B cell (primary cell): ENCODE results near the gene RGSL1. TPM values are rescaled to one million over a fixed set of nuclear protein-coding genes. Genes with fewer than 3 reads are reported as not detected.

Experiments
- ATAC-seq: fragments of 200-7000 bp; cut with Tn5 transposase; one replicate; pipeline ENCODE4 v1.10.0; 2021; ENCODE audit warnings: low read depth, mild to moderate bottlenecking, moderate number of reproducible peaks, moderate library complexity
- CTCF ChIA-PET: fragments of 350-600 bp; sonication (Branson Sonifier 250); formaldehyde crosslinking; loops from one replicate; lab custom pipeline; 2021; ENCODE audit warnings: antibody characterized with exemption, inconsistent platforms; lab: Charles Lee
- POLR2A ChIA-PET: fragments of 350-600 bp; sonication (Branson Sonifier 250); formaldehyde crosslinking; loops from one replicate; lab custom pipeline; 2021; ENCODE audit warnings: antibody characterized with exemption; lab: Charles Lee
- DNase-seq: peaks from one replicate; pipeline ENCODE4 v3.0.0; 2013
- H2AFZ ChIP-seq: 2 replicates; pipeline ENCODE4 v1.6.1; 2012; ENCODE audit warnings: mild to moderate bottlenecking, low read depth, low read length; ENCODE audit not compliant: insufficient read depth, poor library complexity, severe bottlenecking
- H3K27ac ChIP-seq, 2 donors: 1 replicate in 1 of 2; 2 replicates in 1 of 2; pipeline ENCODE4 v1.5.1; 2012 to 2013; ENCODE audit warnings: low read length in 2 of 2, mild to moderate bottlenecking in 2 of 2, moderate library complexity in 1 of 2
- H3K27me3 ChIP-seq, 4 experiments: fragments of 200-600 bp in 1 of 4; sonication (generic) in 1 of 4; replicated peaks in 1 of 4; 1 replicate in 2 of 4; 2 replicates in 2 of 4; pipeline versions ENCODE4 v1.6.1 to v1.7.0; 2013 to 2016; ENCODE audit warnings: low read length in 3 of 4, mild to moderate bottlenecking in 2 of 4, mixed read lengths in 1 of 4, moderate library complexity in 1 of 4; ENCODE audit not compliant: insufficient read depth in 4 of 4, control insufficient read depth in 3 of 4; ENCODE audit errors: control extremely low read depth in 1 of 4
- H3K36me3 ChIP-seq, 2 experiments: replicated peaks in 1 of 2; 1 replicate in 1 of 2; 2 replicates in 1 of 2; pipeline versions ENCODE4 v1.6.1 to v1.7.1; 2013; ENCODE audit warnings: low read length in 1 of 2; ENCODE audit not compliant: insufficient read depth in 2 of 2, control insufficient read depth in 1 of 2; ENCODE audit errors: control extremely low read depth in 1 of 2, extremely low read depth in 1 of 2
- H3K4me1 ChIP-seq, 2 donors: fragments of 200-600 bp in 1 of 2; sonication (generic) in 1 of 2; 1 replicate in 1 of 2; 2 replicates in 1 of 2; pipeline versions ENCODE4 v1.5.1 to v1.6.1; 2013 to 2017; ENCODE audit warnings: low read length in 2 of 2; ENCODE audit not compliant: control insufficient read depth in 2 of 2, insufficient read depth in 2 of 2
- H3K4me2 ChIP-seq: replicated peaks from 2 replicates; pipeline ENCODE3; 2012; ENCODE audit warnings: mild to moderate bottlenecking, low read depth, low read length; ENCODE audit not compliant: poor library complexity, severe bottlenecking
- H3K4me3 ChIP-seq, 5 experiments: fragments of 200-600 bp in 1 of 5; sonication (generic) in 1 of 5; 1 replicate in 3 of 5; 2 replicates in 2 of 5; pipeline versions ENCODE4 v1.5.1 to v1.7.0; 2011 to 2016; ENCODE audit warnings: low read length in 4 of 5, mild to moderate bottlenecking in 4 of 5, low read depth in 2 of 5, control low read depth in 1 of 5, moderate library complexity in 1 of 5; ENCODE audit not compliant: insufficient read depth in 1 of 5; ENCODE audit errors: control extremely low read depth in 1 of 5, extremely low read depth in 1 of 5
- H3K79me2 ChIP-seq: fragments of 200-600 bp; sonication (generic); one replicate; pipeline ENCODE4 v1.6.0; 2016; ENCODE audit warnings: low read length; ENCODE audit not compliant: control insufficient read depth, insufficient read depth
- H3K9ac ChIP-seq: fragments of 200-600 bp; sonication (generic); 2 replicates; pipeline ENCODE4 v1.6.1; 2017; ENCODE audit warnings: mild to moderate bottlenecking, low read length, moderate library complexity
- H3K9me3 ChIP-seq, 3 donors: one replicate each; pipeline versions ENCODE4 v1.6.1 to v1.7.1; 2013; ENCODE audit warnings: low read length in 2 of 3; ENCODE audit not compliant: control insufficient read depth in 2 of 3, insufficient read depth in 1 of 3; ENCODE audit errors: control extremely low read depth in 1 of 3
- H4K20me1 ChIP-seq: 2 replicates; pipeline ENCODE4 v1.6.0; 2012; ENCODE audit warnings: mild to moderate bottlenecking, low read length; ENCODE audit not compliant: insufficient read depth, control insufficient read depth, poor library complexity, severe bottlenecking
- H3K27ac Mint-ChIP-seq: one replicate; pipeline ENCODE4 v1.8.0; 2021; ENCODE audit warnings: mixed read lengths
- H3K27me3 Mint-ChIP-seq: one replicate; pipeline ENCODE4 v1.8.0; 2021; ENCODE audit warnings: mixed read lengths
- H3K4me1 Mint-ChIP-seq: one replicate; pipeline ENCODE4 v1.8.0; 2021; ENCODE audit warnings: mixed read lengths
- H3K4me3 Mint-ChIP-seq: one replicate; pipeline ENCODE4 v1.8.0; 2021; ENCODE audit warnings: mixed read lengths
- H3K9me3 Mint-ChIP-seq: one replicate; pipeline ENCODE4 v1.8.0; 2022; ENCODE audit warnings: mixed read lengths; ENCODE audit not compliant: insufficient read depth
- CTCF ChIP-seq: fragments of 200-600 bp; IDR thresholded peaks from one replicate; pipeline ENCODE4 v1.8.0; 2022; ENCODE audit warnings: antibody characterized with exemption, mild to moderate bottlenecking
- EZH2 ChIP-seq: IDR thresholded peaks from 2 replicates; pipeline ENCODE4 v1.6.1; 2012; ENCODE audit warnings: borderline replicate concordance, low read depth, mild to moderate bottlenecking, moderate library complexity, low read length; ENCODE audit not compliant: insufficient read depth, poor library complexity, severe bottlenecking
- WGBS: methylation state at CpG from one replicate; pipeline ENCODE4 v1.1.5; 2013; ENCODE audit warnings: missing lambda C conversion rate; ENCODE audit not compliant: insufficient coverage; 5-methylcytosine and 5-hydroxymethylcytosine counted together
- intact Hi-C: fragments of 100-400 bp; cut with micrococcal nuclease; formaldehyde crosslinking; loops from one replicate; pipeline ENCODE4 v1.10.0; 2022
- polyA plus RNA-seq: library from polyadenylated mRNA; depleted of rRNA; stranded (reverse); fragments of >200 nt; gene quantifications from 2 replicates; pipeline ENCODE4 v1.2.3, GENCODE V29; 2012
- total RNA-seq, 2 donors: library from RNA; stranded (reverse); fragments of 120-200 nt in 1 of 2; gene quantifications; 1 replicate in 1 of 2; 2 replicates in 1 of 2; pipeline versions ENCODE4 v1.2.3 to v1.2.4, GENCODE V29; 2013 to 2022

The RGSL1 gene
- total and polyA plus RNA-seq, 2 donors (not counting 1 experiment from before 2014, with no cell fraction given) = not detected

- Histone ChIP-seq H3K4me3 (peak within 1 kb of the TSS in 4 of 5 experiments; percentile 47 to 67 (median 59)), H3K9ac (peak within 1 kb of the TSS; percentile 70), H3K79me2 (no peaks in the 10 kb centered on the region), H2AFZ (peak within 1 kb of the TSS; percentile 80), H3K27me3 (peaks cover 0 to 7% (median 0%) of the 10 kb centered on the region in 4 experiments), H3K4me1 (peaks cover 26 to 29% of the 10 kb centered on the region in 2 donors), H4K20me1 (no peaks in the 10 kb centered on the region), H3K36me3 (no peaks in the 10 kb centered on the region), H3K4me2 (peak within 1 kb of the TSS; percentile 94), H3K27ac (no peak within 1 kb of the TSS), H3K9me3 (no peaks in the 10 kb centered on the region)
- TF ChIP-seq CTCF (no peak), EZH2 (no peak)
- ChIA-PET POLR2A (interaction anchor here (0.5 to 2.1 kb wide), 8 partner anchors 9 to 247 kb away, joined by 3 to 10 read pairs (median 4); no protein-coding TSS in a partner anchor), CTCF (interaction anchor here (1.0 to 24.5 kb wide), 8 partner anchors 9 to 182 kb away, joined by 3 to 989 read pairs (median 6); partner anchors contain the start of genes NPL and RNASEL)
- Mint-ChIP-seq H3K4me3 (no peak within 1 kb of the TSS), H3K9me3 (no peaks in the 10 kb centered on the region), H3K27me3 (no peaks in the 10 kb centered on the region), H3K27ac (peak within 1 kb of the TSS; percentile 83), H3K4me1 (peaks cover 3% of the 10 kb centered on the region)
- WGBS = under 1% methylated on average over 40 of the region's 44 CpGs
- DNase-seq (peak; percentile 91), ATAC-seq (peak; percentile 98)
- intact Hi-C loops = loop anchor here (1.0 to 5.0 kb wide), 5 partner anchors 11 to 418 kb away; partner anchors contain the start of genes DHX9, GLUL, LAMC1 and NPL
Observed at GRCh38 chr1:182604175-182605164, 154.5 kb downstream of the RGSL1 start, which contains the start of gene RGS16. Gene RGS16, minus strand, starts transcription at chr1:182604389. Its CDS starts 130 bp downstream, at chr1:182604259.
